ENCODE results near the gene BANF1. TPM values are rescaled to one million over a fixed set of nuclear protein-coding genes. Genes with fewer than 3 reads are reported as not detected.
A peak's percentile ranks its signal among the peaks of the same experiment; 100 is the strongest.

Gene BANF1
- total RNA-seq, 1 experiment from 2014 or later, result 269 TPM

DNA sequence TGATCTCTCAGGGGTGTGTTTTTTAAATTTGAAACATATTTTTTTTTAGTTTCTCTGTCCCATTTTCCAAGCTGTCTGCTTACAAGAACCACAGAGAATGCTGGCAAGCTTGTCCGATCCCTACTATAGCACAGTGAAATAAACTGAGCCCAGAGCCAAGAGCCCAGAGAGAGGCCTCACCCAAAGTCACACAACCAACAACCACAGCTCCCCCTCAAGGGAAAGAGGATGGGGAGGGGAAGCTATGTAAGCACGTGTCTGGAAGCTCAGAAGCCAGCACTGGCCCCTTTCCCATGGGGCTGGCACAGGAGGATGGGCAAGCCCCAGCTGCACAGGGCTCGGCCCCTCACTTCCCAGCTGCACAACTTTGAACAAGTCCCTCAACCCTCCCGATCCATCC lies 44.0 kb upstream of the BANF1 start:
- CTCF ChIA-PET, result interaction anchor here (0.6 to 2.3 kb wide), 7 partner anchors 11 to 106 kb away, joined by 3 to 10 read pairs (median 5); no protein-coding TSS in a partner anchor
- no peak for DNase-seq (ENCODE audit: low spot score)
- ATAC-seq, result no peak
- Mint-ChIP-seq H3K36me3 (no peaks in the 10 kb centered on the region), H3K4me1 (peaks cover 21% of the 10 kb centered on the region), H3K27ac (peak overlapping the region; percentile 76; the same call in 1 of the 2 replicates), H3K27me3 (ENCODE audit: low read depth) (peaks cover 3% of the 10 kb centered on the region; the same call in 1 of the 2 replicates), H3K9me3 (no peaks in the 10 kb centered on the region), H3K4me3 (no peak overlapping the region)
- POLR2A ChIA-PET, result no interaction called here
- TF ChIP-seq, protein P1, sequence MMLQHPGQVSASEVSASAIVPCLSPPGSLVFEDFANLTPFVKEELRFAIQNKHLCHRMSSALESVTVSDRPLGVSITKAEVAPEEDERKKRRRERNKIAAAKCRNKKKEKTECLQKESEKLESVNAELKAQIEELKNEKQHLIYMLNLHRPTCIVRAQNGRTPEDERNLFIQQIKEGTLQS (CRISPR knock-in tag; conservative IDR thresholded peaks at IDR 0.05), result no peak
- TF ChIP-seq, protein P2, sequence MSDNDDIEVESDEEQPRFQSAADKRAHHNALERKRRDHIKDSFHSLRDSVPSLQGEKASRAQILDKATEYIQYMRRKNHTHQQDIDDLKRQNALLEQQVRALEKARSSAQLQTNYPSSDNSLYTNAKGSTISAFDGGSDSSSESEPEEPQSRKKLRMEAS (CRISPR knock-in tag; IDR thresholded peaks at IDR 0.05), result no peak
- TF ChIP-seq, protein P3, sequence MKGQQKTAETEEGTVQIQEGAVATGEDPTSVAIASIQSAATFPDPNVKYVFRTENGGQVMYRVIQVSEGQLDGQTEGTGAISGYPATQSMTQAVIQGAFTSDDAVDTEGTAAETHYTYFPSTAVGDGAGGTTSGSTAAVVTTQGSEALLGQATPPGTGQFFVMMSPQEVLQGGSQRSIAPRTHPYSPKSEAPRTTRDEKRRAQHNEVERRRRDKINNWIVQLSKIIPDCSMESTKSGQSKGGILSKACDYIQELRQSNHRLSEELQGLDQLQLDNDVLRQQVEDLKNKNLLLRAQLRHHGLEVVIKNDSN (CRISPR knock-in tag; IDR thresholded peaks at IDR 0.05), result no peak
- TF ChIP-seq CREB1 (CRISPR knock-in tag; IDR thresholded peaks at IDR 0.05), result no peak
- TF ChIP-seq TEAD1 (CRISPR knock-in tag; IDR thresholded peaks at IDR 0.05), result no peak
- TF ChIP-seq, protein P4, sequence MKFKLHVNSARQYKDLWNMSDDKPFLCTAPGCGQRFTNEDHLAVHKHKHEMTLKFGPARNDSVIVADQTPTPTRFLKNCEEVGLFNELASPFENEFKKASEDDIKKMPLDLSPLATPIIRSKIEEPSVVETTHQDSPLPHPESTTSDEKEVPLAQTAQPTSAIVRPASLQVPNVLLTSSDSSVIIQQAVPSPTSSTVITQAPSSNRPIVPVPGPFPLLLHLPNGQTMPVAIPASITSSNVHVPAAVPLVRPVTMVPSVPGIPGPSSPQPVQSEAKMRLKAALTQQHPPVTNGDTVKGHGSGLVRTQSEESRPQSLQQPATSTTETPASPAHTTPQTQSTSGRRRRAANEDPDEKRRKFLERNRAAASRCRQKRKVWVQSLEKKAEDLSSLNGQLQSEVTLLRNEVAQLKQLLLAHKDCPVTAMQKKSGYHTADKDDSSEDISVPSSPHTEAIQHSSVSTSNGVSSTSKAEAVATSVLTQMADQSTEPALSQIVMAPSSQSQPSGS (CRISPR knock-in tag; IDR thresholded peaks at IDR 0.05; ENCODE audit: borderline replicate concordance, low read depth), result no peak
- TF ChIP-seq EMX1 (CRISPR knock-in tag; IDR thresholded peaks at IDR 0.05), result no peak
- TF ChIP-seq, protein P5, sequence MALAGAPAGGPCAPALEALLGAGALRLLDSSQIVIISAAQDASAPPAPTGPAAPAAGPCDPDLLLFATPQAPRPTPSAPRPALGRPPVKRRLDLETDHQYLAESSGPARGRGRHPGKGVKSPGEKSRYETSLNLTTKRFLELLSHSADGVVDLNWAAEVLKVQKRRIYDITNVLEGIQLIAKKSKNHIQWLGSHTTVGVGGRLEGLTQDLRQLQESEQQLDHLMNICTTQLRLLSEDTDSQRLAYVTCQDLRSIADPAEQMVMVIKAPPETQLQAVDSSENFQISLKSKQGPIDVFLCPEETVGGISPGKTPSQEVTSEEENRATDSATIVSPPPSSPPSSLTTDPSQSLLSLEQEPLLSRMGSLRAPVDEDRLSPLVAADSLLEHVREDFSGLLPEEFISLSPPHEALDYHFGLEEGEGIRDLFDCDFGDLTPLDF (CRISPR knock-in tag; IDR thresholded peaks at IDR 0.05), result no peak
- TF ChIP-seq, protein P6, sequence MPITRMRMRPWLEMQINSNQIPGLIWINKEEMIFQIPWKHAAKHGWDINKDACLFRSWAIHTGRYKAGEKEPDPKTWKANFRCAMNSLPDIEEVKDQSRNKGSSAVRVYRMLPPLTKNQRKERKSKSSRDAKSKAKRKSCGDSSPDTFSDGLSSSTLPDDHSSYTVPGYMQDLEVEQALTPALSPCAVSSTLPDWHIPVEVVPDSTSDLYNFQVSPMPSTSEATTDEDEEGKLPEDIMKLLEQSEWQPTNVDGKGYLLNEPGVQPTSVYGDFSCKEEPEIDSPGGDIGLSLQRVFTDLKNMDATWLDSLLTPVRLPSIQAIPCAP (CRISPR knock-in tag; IDR thresholded peaks at IDR 0.05), result no peak

DNA sequence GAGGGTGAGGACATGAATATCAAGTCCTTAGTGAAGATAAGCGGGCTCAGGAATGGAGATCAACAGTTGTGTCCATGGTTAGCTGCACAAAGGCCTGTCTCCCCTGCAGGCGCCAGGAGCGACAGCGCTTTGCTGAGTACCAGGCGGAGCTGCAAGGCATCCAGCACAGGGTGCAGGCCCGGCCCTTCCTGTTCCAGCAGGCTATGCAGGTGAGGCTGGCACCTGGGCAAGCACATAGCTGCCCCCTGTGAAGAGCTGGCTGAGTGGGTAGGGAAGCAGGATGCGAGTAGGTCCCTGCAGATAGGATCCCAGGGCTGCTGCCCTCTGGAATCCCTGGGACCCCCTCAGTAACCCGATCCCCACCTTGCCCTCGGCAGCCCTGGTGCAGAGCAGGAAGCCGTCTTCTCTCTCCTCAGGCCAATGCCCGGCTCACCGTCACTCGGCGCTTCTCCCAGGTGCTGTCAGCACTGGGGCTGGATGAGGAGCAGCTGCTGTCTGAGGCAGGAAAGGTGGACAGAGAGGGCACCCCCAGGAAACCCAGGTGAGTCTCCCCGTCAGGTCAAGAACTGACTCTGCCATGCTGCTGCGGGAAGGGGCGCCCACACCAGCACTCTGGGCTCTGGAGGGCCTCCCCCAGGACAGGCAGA lies 43.4 kb upstream of the BANF1 start:
- ChIA-PET CTCF (interaction anchor here (0.6 to 2.3 kb wide), 10 partner anchors 11 to 179 kb away, joined by 3 to 10 read pairs (median 6); partner anchors contain the start of gene FIBP), POLR2A (no interaction called here)
- Mint-ChIP-seq H3K4me3 (no peak overlapping the region), H3K9me3 (no peaks in the 10 kb centered on the region), H3K36me3 (peaks cover 4% of the 10 kb centered on the region; the same call in 1 of the 2 replicates), H3K27ac (peak overlapping the region; percentile 76; the same call in 1 of the 2 replicates), H3K4me1 (peaks cover 21% of the 10 kb centered on the region), H3K27me3 (ENCODE audit: low read depth) (peaks cover 3% of the 10 kb centered on the region; the same call in 1 of the 2 replicates)
- ATAC-seq (peak; percentile 4), DNase-seq (ENCODE audit: low spot score) (no peak)
- no peak for TF ChIP-seq ZNF416 (CRISPR knock-in tag; IDR thresholded peaks at IDR 0.05)
- TF ChIP-seq, protein P7, sequence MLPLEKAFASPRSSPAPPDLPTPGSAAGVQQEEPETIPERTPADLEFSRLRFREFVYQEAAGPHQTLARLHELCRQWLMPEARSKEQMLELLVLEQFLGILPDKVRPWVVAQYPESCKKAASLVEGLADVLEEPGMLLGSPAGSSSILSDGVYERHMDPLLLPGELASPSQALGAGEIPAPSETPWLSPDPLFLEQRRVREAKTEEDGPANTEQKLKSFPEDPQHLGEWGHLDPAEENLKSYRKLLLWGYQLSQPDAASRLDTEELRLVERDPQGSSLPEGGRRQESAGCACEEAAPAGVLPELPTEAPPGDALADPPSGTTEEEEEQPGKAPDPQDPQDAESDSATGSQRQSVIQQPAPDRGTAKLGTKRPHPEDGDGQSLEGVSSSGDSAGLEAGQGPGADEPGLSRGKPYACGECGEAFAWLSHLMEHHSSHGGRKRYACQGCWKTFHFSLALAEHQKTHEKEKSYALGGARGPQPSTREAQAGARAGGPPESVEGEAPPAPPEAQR (CRISPR knock-in tag; IDR thresholded peaks at IDR 0.05), result no peak
- TF ChIP-seq ZNF138 (CRISPR knock-in tag; conservative IDR thresholded peaks at IDR 0.05), result no peak
- TF ChIP-seq, protein P8, sequence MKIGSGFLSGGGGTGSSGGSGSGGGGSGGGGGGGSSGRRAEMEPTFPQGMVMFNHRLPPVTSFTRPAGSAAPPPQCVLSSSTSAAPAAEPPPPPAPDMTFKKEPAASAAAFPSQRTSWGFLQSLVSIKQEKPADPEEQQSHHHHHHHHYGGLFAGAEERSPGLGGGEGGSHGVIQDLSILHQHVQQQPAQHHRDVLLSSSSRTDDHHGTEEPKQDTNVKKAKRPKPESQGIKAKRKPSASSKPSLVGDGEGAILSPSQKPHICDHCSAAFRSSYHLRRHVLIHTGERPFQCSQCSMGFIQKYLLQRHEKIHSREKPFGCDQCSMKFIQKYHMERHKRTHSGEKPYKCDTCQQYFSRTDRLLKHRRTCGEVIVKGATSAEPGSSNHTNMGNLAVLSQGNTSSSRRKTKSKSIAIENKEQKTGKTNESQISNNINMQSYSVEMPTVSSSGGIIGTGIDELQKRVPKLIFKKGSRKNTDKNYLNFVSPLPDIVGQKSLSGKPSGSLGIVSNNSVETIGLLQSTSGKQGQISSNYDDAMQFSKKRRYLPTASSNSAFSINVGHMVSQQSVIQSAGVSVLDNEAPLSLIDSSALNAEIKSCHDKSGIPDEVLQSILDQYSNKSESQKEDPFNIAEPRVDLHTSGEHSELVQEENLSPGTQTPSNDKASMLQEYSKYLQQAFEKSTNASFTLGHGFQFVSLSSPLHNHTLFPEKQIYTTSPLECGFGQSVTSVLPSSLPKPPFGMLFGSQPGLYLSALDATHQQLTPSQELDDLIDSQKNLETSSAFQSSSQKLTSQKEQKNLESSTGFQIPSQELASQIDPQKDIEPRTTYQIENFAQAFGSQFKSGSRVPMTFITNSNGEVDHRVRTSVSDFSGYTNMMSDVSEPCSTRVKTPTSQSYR (CRISPR knock-in tag; IDR thresholded peaks at IDR 0.05), result no peak
- TF ChIP-seq, protein P9, sequence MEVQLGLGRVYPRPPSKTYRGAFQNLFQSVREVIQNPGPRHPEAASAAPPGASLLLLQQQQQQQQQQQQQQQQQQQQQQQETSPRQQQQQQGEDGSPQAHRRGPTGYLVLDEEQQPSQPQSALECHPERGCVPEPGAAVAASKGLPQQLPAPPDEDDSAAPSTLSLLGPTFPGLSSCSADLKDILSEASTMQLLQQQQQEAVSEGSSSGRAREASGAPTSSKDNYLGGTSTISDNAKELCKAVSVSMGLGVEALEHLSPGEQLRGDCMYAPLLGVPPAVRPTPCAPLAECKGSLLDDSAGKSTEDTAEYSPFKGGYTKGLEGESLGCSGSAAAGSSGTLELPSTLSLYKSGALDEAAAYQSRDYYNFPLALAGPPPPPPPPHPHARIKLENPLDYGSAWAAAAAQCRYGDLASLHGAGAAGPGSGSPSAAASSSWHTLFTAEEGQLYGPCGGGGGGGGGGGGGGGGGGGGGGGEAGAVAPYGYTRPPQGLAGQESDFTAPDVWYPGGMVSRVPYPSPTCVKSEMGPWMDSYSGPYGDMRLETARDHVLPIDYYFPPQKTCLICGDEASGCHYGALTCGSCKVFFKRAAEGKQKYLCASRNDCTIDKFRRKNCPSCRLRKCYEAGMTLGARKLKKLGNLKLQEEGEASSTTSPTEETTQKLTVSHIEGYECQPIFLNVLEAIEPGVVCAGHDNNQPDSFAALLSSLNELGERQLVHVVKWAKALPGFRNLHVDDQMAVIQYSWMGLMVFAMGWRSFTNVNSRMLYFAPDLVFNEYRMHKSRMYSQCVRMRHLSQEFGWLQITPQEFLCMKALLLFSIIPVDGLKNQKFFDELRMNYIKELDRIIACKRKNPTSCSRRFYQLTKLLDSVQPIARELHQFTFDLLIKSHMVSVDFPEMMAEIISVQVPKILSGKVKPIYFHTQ (CRISPR knock-in tag; IDR thresholded peaks at IDR 0.05), result no peak
- no peak for TF ChIP-seq IRF2 (CRISPR knock-in tag; IDR thresholded peaks at IDR 0.05; ENCODE audit: borderline replicate concordance, low read depth)
- TF ChIP-seq ZNF219 (CRISPR knock-in tag; IDR thresholded peaks at IDR 0.05; ENCODE audit: borderline replicate concordance), result no peak
- TF ChIP-seq ZNF263 (CRISPR knock-in tag; IDR thresholded peaks at IDR 0.05; ENCODE audit: low read depth), result no peak
- TF ChIP-seq, protein P1 (CRISPR knock-in tag; conservative IDR thresholded peaks at IDR 0.05), result no peak
- TF ChIP-seq SP1 (CRISPR knock-in tag; conservative IDR thresholded peaks at IDR 0.05), result no peak
- TF ChIP-seq ESRRA (CRISPR knock-in tag; IDR thresholded peaks at IDR 0.05; ENCODE audit: borderline replicate concordance), result no peak
- no peak for TF ChIP-seq RELA (CRISPR knock-in tag; IDR thresholded peaks at IDR 0.05; ENCODE audit: borderline replicate concordance)
- TF ChIP-seq, protein P10, sequence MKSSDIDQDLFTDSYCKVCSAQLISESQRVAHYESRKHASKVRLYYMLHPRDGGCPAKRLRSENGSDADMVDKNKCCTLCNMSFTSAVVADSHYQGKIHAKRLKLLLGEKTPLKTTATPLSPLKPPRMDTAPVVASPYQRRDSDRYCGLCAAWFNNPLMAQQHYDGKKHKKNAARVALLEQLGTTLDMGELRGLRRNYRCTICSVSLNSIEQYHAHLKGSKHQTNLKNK (CRISPR knock-in tag; IDR thresholded peaks at IDR 0.05), result no peak
